Right lobe of liver (tissue), 6 donors: ENCODE data around the gene NIT1. TPM values are rescaled to one million over a fixed set of nuclear protein-coding genes. Genes with fewer than 3 reads are reported as not detected.

Experiments
- ATAC-seq, 4 donors: fragments of 200-7000 bp; cut with Tn5 transposase; one replicate each; pipeline ENCODE4 v1.9.1; 2020; ENCODE audit warnings: mild to moderate bottlenecking in 4 of 4, moderate library complexity in 4 of 4
- DNase-seq, 3 donors: peaks; one replicate each; pipeline ENCODE4 v3.0.0-alpha.2; 2020
- H3K27ac ChIP-seq, 3 donors: fragments of 200-600 bp; one replicate each; pipeline ENCODE4 v1.8.0; 2022
- H3K27me3 ChIP-seq, 2 donors: fragments of 200-600 bp; one replicate each; pipeline ENCODE4 v1.8.0; 2022
- H3K36me3 ChIP-seq, 4 donors: fragments of 200-600 bp; sonication (generic) in 1 of 4; one replicate each; pipeline versions ENCODE4 v1.5.1 to v1.8.0; 2017 to 2022; ENCODE audit warnings: control low read depth in 1 of 4
- H3K4me1 ChIP-seq, 4 donors: fragments of 200-600 bp; sonication (generic) in 1 of 4; one replicate each; pipeline versions ENCODE4 v1.5.1 to v1.8.0; 2017 to 2022; ENCODE audit warnings: control low read depth in 1 of 4
- H3K4me3 ChIP-seq, 3 donors: fragments of 200-600 bp; one replicate each; pipeline ENCODE4 v1.8.0; 2022
- H3K9me3 ChIP-seq, 4 donors: fragments of 200-600 bp; sonication (generic) in 1 of 4; one replicate each; pipeline versions ENCODE4 v1.5.1 to v1.8.0; 2017 to 2022; ENCODE audit warnings: control low read depth in 1 of 4
- POLR2A ChIP-seq: fragments of 450-650 bp; IDR thresholded peaks from one replicate; pipeline ENCODE4 v1.6.1; 2017; ENCODE audit warnings: antibody characterized with exemption, mild to moderate bottlenecking
- WGBS: methylation state at CpG from one replicate; pipeline ENCODE4 v1.1.6; 2018; ENCODE audit warnings: low coverage, low lambda C conversion rate; ENCODE audit not compliant: insufficient coverage; ENCODE audit errors: missing lambda C conversion rate; 5-methylcytosine and 5-hydroxymethylcytosine counted together
- intact Hi-C, 2 donors: fragments of 100-400 bp; cut with DNase I; formaldehyde crosslinking; loops; one replicate each; pipeline versions ENCODE4 v1.11.2 to v1.14.1; 2022
- total RNA-seq, 6 experiments: library from RNA; depleted of rRNA in 2 of 6; stranded (reverse); fragments of >200 nt in 2 of 6; fragmentation: NEBNext Ultra II Directional in 3 of 6; extraction: Animal tissue kit (Norgen Biotek cat#: 25700) in 3 of 6; gene quantifications; one replicate each; pipeline versions ENCODE4 v1.1.0 to v1.2.4, GENCODE V29; 2016 to 2023
- TF ChIP-seq, protein P1 (sequence below), 4 donors: fragments of 200-600 bp in 3 of 4; fragments of 450-650 bp in 1 of 4; IDR thresholded peaks; one replicate each; pipeline versions ENCODE4 v1.5.1 to v1.8.0; 2016 to 2022; ENCODE audit warnings: antibody characterized with exemption in 4 of 4, mild to moderate bottlenecking in 2 of 4
- donor health status: DM: no; HTN: yes; CAD: no.
- donor health status: DM: no; HTN: no; CAD: no.
- donor health status: DM: no; HTN: no; CAD: no.
- donor health status: DM: no; HTN: yes; CAD: no.
- donor health status: DM: no; HTN: yes; CAD: no.

The NIT1 gene
- total RNA-seq, 6 experiments from 2014 or later = 36.9 to 67.8 (median 45.8) TPM

DNA sequence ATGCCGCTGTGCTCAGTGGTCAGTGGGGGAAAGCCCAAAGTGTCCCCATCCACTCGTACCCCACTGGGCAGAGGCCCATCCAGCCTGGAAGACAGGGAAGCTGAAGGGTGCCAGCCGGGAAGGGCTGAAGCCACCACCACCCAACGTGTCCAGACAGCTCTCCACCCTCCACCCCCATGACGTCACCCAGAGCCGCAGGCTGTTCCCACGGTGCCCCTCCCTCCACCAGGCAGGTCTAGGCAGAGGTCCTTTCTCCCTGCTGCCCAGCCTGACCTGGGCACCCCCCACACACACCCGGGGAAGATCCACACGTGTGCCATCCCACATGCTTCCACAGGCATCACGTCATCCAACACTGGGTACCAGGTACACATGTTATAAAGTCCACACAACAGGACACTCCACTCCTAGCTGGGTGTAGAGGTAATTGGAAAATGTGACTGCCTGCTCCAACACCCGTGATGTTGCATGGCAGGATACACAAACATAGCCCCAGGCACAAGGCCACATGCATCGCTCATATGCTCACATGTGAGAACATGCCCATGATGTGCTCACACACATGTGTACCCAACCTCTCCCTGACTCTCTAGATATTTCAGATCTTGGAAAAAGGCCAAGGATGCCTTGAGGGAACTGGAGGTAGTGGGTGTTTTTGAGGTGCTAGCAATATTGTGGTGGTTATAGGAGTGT lies 43.1 kb upstream of the NIT1 start:
- H3K27ac ChIP-seq = no peak overlapping the region
- H3K4me3 ChIP-seq = no peak overlapping the region
- no peaks in the 10 kb centered on the region for H3K4me1 ChIP-seq
- H3K36me3 ChIP-seq = no peaks in the 10 kb centered on the region
- WGBS = 91% methylated on average over 7 of the region's 12 CpGs
- intact Hi-C loops = loop anchor here in 1 of 2 donors (10.0 kb wide), 1 partner anchor 240 kb away; no protein-coding TSS in a partner anchor
- ATAC-seq (no peak), DNase-seq (no peak)
- TF ChIP-seq, protein P1, sequence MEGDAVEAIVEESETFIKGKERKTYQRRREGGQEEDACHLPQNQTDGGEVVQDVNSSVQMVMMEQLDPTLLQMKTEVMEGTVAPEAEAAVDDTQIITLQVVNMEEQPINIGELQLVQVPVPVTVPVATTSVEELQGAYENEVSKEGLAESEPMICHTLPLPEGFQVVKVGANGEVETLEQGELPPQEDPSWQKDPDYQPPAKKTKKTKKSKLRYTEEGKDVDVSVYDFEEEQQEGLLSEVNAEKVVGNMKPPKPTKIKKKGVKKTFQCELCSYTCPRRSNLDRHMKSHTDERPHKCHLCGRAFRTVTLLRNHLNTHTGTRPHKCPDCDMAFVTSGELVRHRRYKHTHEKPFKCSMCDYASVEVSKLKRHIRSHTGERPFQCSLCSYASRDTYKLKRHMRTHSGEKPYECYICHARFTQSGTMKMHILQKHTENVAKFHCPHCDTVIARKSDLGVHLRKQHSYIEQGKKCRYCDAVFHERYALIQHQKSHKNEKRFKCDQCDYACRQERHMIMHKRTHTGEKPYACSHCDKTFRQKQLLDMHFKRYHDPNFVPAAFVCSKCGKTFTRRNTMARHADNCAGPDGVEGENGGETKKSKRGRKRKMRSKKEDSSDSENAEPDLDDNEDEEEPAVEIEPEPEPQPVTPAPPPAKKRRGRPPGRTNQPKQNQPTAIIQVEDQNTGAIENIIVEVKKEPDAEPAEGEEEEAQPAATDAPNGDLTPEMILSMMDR (IDR thresholded peaks at IDR 0.05) = no peak
- no peak for TF ChIP-seq POLR2A
- H3K9me3 ChIP-seq = no peaks in the 10 kb centered on the region
- H3K27me3 ChIP-seq = no peaks in the 10 kb centered on the region

DNA sequence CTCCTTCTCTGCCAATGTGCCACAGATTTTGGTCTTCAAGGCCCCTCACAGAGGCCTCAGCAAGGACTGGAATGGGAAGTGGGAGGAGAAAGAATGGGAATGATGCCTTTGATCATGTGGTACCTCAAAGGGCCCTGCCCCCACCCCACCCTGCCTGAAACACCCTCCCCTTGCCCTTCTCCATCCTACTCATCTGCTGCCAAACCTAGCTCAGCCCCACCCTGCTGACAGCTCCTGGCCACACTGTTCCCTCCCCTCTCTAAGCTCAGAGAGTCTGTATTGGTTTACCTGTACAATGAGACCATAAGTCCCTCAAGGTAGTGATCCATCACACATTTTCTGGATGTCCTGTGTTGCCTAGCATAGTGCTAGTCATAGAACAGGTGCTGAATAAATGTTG lies 41.5 kb upstream of the NIT1 start:
- H3K36me3 ChIP-seq = no peaks in the 10 kb centered on the region
- no peaks in the 10 kb centered on the region for H3K4me1 ChIP-seq
- H3K4me3 ChIP-seq = no peak overlapping the region
- TF ChIP-seq POLR2A = no peak
- TF ChIP-seq, protein P1 (IDR thresholded peaks at IDR 0.05) = no peak
- intact Hi-C loops = loop anchor here in 1 of 2 donors (10.0 kb wide), 1 partner anchor 242 kb away; no protein-coding TSS in a partner anchor
- no peak overlapping the region for H3K27ac ChIP-seq
- ATAC-seq (no peak), DNase-seq (no peak)
- no peaks in the 10 kb centered on the region for H3K27me3 ChIP-seq
- H3K9me3 ChIP-seq = no peaks in the 10 kb centered on the region

DNA sequence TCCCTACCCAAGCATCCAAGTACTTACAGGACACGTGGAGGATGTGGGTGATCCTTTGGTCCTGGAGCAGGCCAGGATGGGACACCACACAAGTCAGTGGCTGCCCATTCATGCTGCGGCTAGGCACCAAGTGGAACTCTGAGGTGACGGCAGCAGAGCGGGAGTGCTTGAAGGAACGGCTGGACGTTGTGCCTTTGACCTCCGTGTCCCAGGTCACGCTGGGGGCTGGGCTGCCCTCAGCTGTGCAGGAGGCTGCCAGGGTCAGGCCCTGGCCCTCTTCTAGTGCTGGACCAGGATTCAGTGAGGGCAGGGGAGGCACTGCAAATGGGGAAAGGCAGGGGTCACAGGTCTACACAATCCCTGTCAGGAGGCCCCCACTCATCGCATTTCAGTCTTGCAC lies 40.5 kb upstream of the NIT1 start:
- ATAC-seq (no peak), DNase-seq (no peak)
- WGBS = 83% methylated on average over 2 of the region's 9 CpGs
- H3K9me3 ChIP-seq = no peaks in the 10 kb centered on the region
- H3K27ac ChIP-seq = no peak overlapping the region
- H3K36me3 ChIP-seq = no peaks in the 10 kb centered on the region
- H3K27me3 ChIP-seq = no peaks in the 10 kb centered on the region
- intact Hi-C loops = loop anchor here in 1 of 2 donors (10.0 kb wide), 1 partner anchor 243 kb away; no protein-coding TSS in a partner anchor
- no peaks in the 10 kb centered on the region for H3K4me1 ChIP-seq
- H3K4me3 ChIP-seq = no peak overlapping the region
- no peak for TF ChIP-seq POLR2A
- TF ChIP-seq, protein P1 (IDR thresholded peaks at IDR 0.05) = no peak

DNA sequence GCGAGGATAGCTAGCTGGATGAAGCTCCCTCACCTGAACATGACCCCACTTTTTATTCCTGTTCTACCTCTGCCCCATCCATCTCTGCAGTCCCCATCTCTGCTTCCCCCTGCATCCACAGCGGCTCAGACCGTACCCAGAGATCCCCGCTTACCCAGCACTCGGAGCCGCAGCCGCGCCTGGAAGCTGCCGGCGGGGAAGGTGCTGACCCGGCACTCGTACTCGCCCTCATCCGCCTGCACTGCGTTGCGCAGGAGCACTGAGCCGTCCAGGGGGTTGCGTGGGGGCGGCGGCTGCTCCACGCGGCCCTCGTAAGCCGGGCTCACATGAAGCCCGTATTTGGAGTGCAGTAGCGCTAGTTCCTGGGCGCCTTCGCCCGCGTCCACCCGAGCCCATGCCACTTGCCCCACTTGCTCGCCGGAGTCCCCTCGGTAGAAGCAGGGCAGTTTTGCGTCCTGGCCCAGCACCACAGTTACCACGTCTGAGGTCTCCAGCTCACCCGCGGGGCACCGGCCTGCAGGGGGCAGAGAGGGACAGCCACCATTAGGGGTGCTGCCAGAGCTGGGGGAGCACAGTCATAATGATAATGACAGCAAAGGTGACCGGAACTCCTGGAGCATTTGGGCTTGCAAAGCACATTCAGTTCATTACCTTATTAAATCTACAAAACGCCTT lies 38.3 kb upstream of the NIT1 start:
- H3K27ac ChIP-seq = no peak overlapping the region
- ATAC-seq = no peak
- H3K9me3 ChIP-seq = no peaks in the 10 kb centered on the region
- H3K36me3 ChIP-seq = no peaks in the 10 kb centered on the region
- TF ChIP-seq POLR2A = no peak
- TF ChIP-seq, protein P1 (IDR thresholded peaks at IDR 0.05) = no peak
- H3K27me3 ChIP-seq = no peaks in the 10 kb centered on the region
- WGBS = 65% methylated on average over 22 of the region's 41 CpGs
- intact Hi-C loops = loop anchor here in 1 of 2 donors (10.0 kb wide), 1 partner anchor 245 kb away; no protein-coding TSS in a partner anchor
- no peaks in the 10 kb centered on the region for H3K4me1 ChIP-seq
- H3K4me3 ChIP-seq = no peak overlapping the region
- no peak for DNase-seq
